HG03520 (cell line): Measurements from ENCODE around the gene COPB2.
A peak's percentile ranks its signal among the peaks of the same experiment; 100 is the strongest.

Experiments used
- ATAC-seq: cut with Tn5 transposase; IDR thresholded peaks from one replicate; pipeline ENCODE4 v1.9.1; 2021; ENCODE audit warnings: mild to moderate bottlenecking, moderate library complexity; ENCODE audit not compliant: unreplicated experiment

The COPB2 gene

DNA sequence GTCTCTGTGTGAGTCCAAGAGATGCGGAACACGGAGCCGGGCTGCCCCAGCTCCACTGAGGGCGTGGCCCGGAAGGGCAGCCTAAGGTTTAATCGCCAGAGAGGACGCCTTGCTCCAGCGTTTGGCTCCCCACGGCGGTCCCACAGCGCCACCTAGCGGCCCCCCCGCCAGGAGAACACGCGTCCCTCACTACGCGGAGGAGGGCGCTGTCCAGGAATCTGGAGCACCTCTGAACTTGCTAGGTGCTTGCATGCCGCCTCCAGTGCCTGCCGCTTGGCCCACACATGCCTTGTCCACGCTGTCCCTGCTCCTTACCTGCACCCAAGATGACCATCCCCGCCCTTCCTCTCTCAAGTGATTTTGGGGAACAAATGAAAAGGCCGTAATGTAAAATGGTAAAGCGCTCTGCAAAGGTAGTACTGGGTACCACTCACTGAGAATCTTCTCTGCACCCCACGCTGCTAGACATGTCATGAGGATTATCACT is 60.0 kb downstream of the COPB2 start:
- ATAC-seq, result peak; percentile 95

DNA sequence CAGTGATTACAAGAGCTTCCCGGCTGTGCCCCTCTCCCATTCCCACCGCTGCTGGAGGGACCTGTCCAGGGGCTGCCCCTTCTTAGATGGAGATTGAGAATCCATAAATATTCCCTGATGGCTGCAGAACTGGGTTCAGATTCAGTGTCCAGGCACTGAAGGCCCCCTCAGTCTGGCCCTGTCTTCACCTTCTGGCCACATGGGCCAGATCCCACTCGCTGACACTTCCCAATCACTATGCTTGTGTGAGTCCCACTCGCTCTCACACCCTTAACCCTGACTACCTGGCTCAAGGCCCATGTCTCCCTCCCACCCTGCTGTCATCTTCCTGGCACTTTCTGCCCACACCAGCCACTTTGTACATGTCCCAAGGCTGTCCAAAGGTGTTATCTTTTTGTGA is 61.1 kb downstream of the COPB2 start:
- ATAC-seq, result no peak

DNA sequence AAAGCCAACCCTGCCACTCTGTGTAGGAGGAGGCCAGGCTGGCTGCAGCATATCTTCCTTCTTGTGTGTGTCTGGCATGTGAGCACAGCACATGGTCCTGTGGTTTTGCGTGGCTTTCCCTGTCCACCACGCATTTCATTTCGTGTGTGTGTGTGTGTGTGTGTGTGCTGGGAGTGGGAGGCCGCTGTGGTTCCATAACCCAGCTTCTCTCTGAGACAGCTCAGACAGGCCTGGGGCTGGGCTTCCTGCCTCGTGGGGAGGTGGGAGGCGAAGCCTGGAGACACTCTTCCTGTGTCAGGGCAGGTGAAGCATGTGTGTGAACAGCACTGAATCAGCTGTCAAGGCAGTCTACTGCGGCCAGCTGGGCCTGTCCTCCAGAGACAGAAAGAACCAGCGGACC is 61.6 kb downstream of the COPB2 start:
- no peak for ATAC-seq

- no peak for ATAC-seq
Observed at GRCh38 chr3:139327231-139327630, 62.2 kb downstream of the COPB2 start.

- ATAC-seq, result no peak
Observed at GRCh38 chr3:139326707-139327106, 62.7 kb downstream of the COPB2 start.

- ATAC-seq, result no peak
Observed at GRCh38 chr3:139326131-139326530, 63.3 kb downstream of the COPB2 start.

DNA sequence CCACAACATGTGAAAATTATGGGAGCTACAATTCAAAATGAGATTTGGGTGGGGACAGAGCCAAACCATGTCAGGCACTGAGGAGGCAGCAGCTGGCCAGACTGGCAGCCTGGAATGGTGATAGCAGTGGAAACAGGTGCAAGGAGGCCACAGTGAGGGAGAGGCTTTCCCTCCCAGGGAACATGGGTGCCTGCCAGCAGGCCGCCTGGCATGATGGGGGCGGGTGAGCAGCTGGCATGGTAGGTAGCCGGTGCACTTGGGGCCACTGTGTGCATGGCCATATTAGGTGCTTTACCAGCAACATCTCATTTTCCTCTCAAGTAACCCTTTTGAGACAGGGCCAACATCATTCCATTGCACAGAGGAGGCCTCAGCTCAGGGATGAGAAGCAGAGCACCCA is 63.9 kb downstream of the COPB2 start:
- ATAC-seq, result no peak

- ATAC-seq, result no peak
Observed at GRCh38 chr3:139324456-139324855, 65.0 kb downstream of the COPB2 start.

DNA sequence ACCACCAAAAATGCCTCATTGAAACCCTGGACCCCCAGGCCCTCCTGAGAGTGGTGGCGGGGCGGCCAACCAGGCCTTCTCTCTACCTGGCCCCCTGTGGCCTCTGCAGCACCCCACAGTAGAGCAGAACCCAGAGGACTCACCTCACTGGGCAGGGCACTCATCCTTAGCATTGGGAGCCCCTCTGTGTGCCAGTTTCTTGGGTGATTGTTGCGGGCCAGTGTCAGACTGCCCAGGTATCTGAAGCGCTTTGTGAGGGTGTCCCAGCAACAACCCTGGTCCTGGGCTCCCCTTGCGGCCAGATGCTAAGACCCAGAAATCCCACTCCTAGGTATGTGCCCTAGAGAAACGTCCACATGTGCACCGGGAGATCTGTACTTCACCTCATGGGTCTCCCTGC is 66.3 kb downstream of the COPB2 start:
- no peak for ATAC-seq

- no peak for ATAC-seq
Observed at GRCh38 chr3:139322346-139322745, 67.1 kb downstream of the COPB2 start.

DNA sequence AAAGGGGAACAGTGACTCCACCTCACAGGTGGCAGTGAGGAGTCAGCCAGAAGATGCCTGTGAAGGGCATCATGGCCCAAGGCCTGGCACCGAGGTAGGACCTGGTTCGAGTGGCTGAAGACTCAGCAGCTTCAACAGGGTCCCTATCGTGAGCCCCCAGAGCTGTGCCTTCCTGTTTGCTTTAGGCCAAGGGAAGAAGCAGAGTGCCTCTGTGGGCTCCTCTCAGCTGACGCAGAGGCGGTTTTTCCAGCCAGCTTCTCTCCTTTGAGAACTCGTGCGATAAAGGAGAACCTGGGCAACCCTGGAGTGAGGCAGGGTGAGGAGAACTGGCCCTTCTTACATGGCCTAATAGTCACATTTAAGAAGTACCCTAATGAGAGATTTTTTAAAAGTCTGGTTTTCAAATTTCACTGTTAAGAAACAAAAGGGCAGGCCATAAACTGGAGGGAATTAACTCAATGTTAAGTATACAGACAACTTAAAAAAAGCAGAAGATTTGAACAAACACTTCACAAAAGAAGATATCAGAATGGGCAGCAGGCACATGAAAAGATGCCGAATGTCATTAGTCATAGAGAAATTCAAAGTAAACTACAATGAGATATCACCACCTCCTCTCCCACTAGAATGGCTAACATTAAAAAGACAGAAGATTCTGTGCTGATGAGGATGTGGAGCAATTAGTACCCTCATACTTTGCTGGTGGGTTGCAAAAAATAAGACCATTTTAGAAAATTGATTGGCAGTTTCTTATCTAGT is 68.7 kb downstream of the COPB2 start:
- ATAC-seq, result no peak

GRCh38 chr3:139319428-139320402 is 69.7 kb downstream of the COPB2 start:
- no peak for ATAC-seq

DNA sequence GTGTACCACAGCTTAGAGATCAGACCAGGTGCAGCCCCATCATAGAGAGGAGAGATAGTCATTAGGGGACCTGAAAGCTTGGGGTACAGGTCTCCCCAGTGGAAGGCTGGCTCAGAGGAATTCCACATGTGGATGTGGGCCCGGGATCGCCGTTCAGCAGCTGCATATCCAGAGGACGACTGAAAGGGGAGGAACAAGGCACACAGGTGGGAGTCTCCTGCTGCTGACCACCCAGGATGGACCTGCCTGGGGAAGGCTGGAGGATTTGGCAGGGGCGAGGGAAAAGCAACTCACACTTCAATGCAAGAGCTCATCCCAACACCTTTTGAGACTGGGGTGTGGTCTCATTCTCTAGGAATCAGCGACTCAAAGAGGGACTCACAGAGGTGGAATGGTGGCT is 70.6 kb downstream of the COPB2 start:
- no peak for ATAC-seq

- ATAC-seq, result no peak
Observed at GRCh38 chr3:139318431-139318816, 71.0 kb downstream of the COPB2 start.

DNA sequence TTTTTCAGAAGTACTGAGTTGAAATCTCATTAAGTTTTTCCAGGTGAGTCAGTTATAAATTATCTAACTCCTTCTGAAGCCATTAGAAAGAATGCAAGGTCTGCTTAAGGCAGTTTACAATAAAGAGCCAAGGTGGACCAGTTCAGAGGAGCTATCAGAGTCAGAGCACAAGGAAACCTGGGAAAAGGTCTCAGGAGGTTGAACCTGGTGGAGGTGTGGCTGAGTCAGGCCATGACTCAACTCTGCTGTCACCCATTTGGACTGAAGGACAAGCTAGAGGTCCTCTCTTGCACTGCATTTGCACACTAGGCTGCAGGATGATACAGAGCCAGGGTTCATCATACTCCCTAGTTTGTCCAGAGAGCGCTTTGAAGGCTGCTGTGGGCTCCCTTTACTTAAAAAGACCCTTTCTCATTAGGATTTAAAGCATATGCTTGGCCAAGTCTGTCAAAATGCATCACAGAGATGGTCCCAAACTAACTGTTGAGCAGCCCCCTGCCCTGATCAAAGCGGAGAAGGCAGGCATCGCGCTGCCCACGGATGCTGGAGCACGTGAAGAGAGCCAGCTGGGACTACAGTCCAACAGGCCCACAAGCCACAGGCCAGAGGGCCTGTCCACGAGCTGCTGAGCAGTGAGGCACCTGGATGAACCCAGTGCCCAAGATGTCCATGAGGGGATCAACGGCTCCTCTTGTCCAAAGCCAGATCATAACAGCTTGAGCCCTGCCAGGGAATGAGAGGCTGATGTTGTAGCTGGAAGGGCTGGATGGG is 71.6 kb downstream of the COPB2 start:
- no peak for ATAC-seq

- ATAC-seq, result no peak
Observed at GRCh38 chr3:139317215-139317614, 72.2 kb downstream of the COPB2 start.

DNA sequence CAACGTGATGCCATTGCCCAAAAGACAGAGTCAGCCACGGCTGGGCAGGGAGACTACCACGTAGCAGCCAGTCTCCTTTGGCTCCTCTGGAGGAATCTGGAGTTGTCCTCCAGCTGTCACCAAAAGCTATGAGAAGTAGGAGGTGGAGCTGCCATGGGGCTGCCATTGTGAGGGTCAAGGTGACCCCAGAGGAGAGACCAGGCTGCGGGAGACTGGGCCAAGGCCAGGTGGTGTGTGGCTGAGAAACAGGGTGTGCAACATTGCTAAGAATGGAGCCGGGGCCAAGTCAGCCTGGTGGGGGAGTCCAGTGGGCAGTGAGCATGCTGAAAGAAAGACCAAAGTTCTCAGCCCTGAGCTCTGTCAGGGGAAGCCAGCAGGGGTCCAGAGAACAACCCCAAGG is 75.5 kb downstream of the COPB2 start:
- ATAC-seq, result no peak

DNA sequence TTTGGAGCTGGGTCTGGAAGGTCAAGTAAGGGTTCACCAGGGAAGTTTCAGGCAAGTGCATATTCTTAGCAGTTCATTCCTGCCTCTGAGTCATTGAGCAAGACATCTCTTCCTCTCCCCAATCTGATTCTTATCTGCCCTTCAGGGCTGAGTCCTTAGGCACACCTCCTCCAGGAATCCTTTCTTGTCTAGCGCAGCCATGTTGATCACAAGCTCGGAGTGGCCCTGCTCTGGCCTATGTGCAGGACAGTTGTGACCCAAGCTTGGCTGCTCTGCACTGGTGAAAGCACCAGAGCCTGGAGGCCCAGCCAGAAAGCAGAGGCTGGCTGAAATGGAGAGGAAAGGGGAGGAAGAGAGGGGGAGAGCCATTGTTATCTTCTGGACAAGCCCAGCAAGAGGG is 76.5 kb downstream of the COPB2 start:
- ATAC-seq, result no peak

DNA sequence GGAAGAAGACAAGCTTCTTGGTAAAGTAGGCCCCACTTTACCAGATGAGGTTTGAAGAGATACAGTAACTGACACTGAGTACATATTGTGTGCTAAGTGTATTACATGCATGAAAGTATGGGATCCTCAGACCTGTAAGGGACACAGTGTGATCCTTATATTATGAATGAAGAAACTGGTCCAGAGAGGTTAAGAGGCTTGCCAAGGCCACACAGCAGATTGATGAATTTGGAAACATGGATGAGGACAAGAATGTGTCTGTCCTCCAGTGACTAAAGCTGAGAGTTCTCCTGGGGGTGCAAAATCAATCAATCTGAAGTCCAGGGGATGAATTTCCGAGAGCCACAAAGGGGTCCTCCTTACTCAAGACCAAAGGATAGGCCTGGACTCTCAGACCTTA is 77.0 kb downstream of the COPB2 start:
- ATAC-seq, result no peak

GRCh38 chr3:139311557-139311956 is 77.9 kb downstream of the COPB2 start:
- no peak for ATAC-seq

GRCh38 chr3:139310474-139310933 is 78.9 kb downstream of the COPB2 start:
- ATAC-seq, result no peak
